ENCODE data around the gene PFN3. TPM values are rescaled to one million over a fixed set of nuclear protein-coding genes. Genes with fewer than 3 reads are reported as not detected.

PFN3 gene
- total RNA-seq, 1 donor from 2014 or later, result not detected

DNA sequence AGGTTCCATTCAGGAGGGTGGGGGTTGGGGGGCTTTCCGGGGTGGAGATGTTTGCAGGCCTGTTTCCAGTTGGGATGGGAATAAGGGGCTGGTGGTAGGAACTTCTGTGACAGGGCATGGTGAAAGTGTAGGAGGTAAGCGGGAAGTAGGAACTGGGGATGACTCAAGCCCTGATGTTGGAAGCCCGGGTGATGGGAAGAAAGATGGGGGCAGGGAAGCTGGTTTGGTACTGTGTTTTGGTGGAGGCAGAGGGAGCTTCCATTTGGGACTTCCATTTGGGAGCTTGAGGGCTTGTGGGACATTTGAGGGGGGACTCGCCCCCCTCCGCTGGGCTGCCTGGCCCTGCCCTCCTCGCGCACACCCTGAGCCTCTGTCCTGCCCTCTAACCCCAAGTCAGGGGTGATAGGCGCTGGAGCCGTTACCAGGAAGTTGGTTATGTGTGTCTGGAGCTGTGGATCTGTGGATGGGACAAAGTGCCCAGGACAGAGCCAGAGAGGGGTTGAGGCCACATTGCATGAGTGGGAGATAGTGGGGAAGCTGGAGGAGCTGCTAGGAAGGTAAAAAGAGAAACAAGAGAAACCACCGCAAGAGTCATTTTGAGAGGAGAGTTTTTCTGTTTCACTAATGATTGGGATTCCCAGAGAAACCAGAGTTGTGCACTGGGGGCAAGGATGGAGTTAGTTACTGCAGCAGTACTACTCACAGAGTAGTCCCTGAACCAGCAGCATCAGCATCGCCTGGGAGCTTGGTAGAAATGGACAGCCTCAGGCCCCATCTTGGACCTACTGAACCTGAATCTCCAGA lies 36.1 kb downstream of the PFN3 start:
- no peak for TF ChIP-seq CTCF (IDR thresholded peaks at IDR 0.05)
- H3K4me3 Mint-ChIP-seq (ENCODE audit: unreplicated experiment), result no peak overlapping the region
- H3K27ac Mint-ChIP-seq (ENCODE audit: unreplicated experiment), result no peak overlapping the region
- H3K9me3 Mint-ChIP-seq (ENCODE audit: unreplicated experiment), result no peaks in the 10 kb centered on the region
- no peaks in the 10 kb centered on the region for H3K36me3 Mint-ChIP-seq (ENCODE audit: unreplicated experiment)
- DNase-seq (ENCODE audit: extremely low spot score, unreplicated experiment), result no peak
- peaks cover 5% of the 10 kb centered on the region for H3K27me3 Mint-ChIP-seq (ENCODE audit: unreplicated experiment)
- H3K4me1 Mint-ChIP-seq (ENCODE audit: unreplicated experiment), result peaks cover 19% of the 10 kb centered on the region

GRCh38 chr5:177363565-177363964 lies 36.9 kb downstream of the PFN3 start:
- H3K9me3 Mint-ChIP-seq (ENCODE audit: unreplicated experiment), result no peaks in the 10 kb centered on the region
- no peak overlapping the region for H3K27ac Mint-ChIP-seq (ENCODE audit: unreplicated experiment)
- no peaks in the 10 kb centered on the region for H3K36me3 Mint-ChIP-seq (ENCODE audit: unreplicated experiment)
- no peak for TF ChIP-seq CTCF (IDR thresholded peaks at IDR 0.05)
- H3K4me1 Mint-ChIP-seq (ENCODE audit: unreplicated experiment), result peaks cover 17% of the 10 kb centered on the region
- DNase-seq (ENCODE audit: extremely low spot score, unreplicated experiment), result no peak
- peaks cover 9% of the 10 kb centered on the region for H3K27me3 Mint-ChIP-seq (ENCODE audit: unreplicated experiment)
- peak overlapping the region; percentile 71 for H3K4me3 Mint-ChIP-seq (ENCODE audit: unreplicated experiment)

- DNase-seq (ENCODE audit: extremely low spot score, unreplicated experiment), result no peak
Measured at GRCh38 chr5:177362610-177363507, 37.6 kb downstream of the PFN3 start.

DNA sequence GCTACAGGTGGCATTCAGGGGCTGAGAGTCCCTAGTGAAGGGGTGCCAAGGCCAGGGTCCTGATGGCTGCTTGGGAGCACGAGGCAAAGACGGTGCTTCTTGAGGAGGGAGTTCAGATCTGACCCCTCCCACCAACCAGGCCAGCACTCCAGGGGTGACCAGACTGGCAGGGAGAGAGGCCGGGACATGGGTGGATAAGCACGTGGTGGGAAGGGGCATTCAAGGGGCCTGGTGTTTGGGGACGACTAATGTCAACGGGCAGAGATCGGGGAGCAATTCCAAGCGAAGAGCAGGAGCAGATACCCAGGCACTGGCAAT lies 38.2 kb downstream of the PFN3 start:
- Mint-ChIP-seq H3K27ac (ENCODE audit: unreplicated experiment) (no peak overlapping the region), H3K4me3 (ENCODE audit: unreplicated experiment) (no peak overlapping the region), H3K27me3 (ENCODE audit: unreplicated experiment) (peaks cover 13% of the 10 kb centered on the region), H3K9me3 (ENCODE audit: unreplicated experiment) (no peaks in the 10 kb centered on the region), H3K4me1 (ENCODE audit: unreplicated experiment) (peaks cover 16% of the 10 kb centered on the region), H3K36me3 (ENCODE audit: unreplicated experiment) (no peaks in the 10 kb centered on the region)
- TF ChIP-seq CTCF (IDR thresholded peaks at IDR 0.05), result no peak
- no peak for DNase-seq (ENCODE audit: extremely low spot score, unreplicated experiment)

More at GRCh38 chr5:177362610-177363507, 37.6 kb downstream of the PFN3 start:
- H3K4me1 Mint-ChIP-seq (ENCODE audit: unreplicated experiment), result peaks cover 16% of the 10 kb centered on the region
- TF ChIP-seq CTCF (IDR thresholded peaks at IDR 0.05), result no peak
- H3K36me3 Mint-ChIP-seq (ENCODE audit: unreplicated experiment), result no peaks in the 10 kb centered on the region
- H3K9me3 Mint-ChIP-seq (ENCODE audit: unreplicated experiment), result no peaks in the 10 kb centered on the region
- peaks cover 9% of the 10 kb centered on the region for H3K27me3 Mint-ChIP-seq (ENCODE audit: unreplicated experiment)
- H3K27ac Mint-ChIP-seq (ENCODE audit: unreplicated experiment), result no peak overlapping the region
- H3K4me3 Mint-ChIP-seq (ENCODE audit: unreplicated experiment), result peak overlapping the region; percentile 71
